Measurements from ENCODE around the gene VSTM2B.

Gene VSTM2B

GRCh38 chr19:29517946-29518345 lies 7.8 kb upstream of the VSTM2B start:
- Histone ChIP-seq H2AFZ (ENCODE audit: low read length) (no peak overlapping the region), H3K14ac (ENCODE audit: low read length) (no peak overlapping the region), H3K23ac (ENCODE audit: low read depth, low read length, poor library complexity) (peak overlapping the region; percentile 8), H2BK15ac (ENCODE audit: low read length) (no peak overlapping the region), H4K8ac (ENCODE audit: low read depth, low read length) (no peak overlapping the region), H2BK5ac (ENCODE audit: low read length) (no peak overlapping the region), H3K4ac (ENCODE audit: low read length) (no peak overlapping the region), H3K4me1 (ENCODE audit: control insufficient read depth in 2 of 2, insufficient read depth in 1 of 2, low read depth in 1 of 2, low read length in 2 of 2) (no peaks in the 10 kb centered on the region), H3K4me3 (ENCODE audit: low read length in 2 of 2) (no peak overlapping the region), H3K27ac (replicated peaks; ENCODE audit: low read length) (no peak overlapping the region), H3K4me2 (ENCODE audit: insufficient read depth, low read length, poor library complexity, severe bottlenecking) (no peak overlapping the region), H2BK120ac (ENCODE audit: low read depth, low read length) (no peak overlapping the region), H2AK5ac (ENCODE audit: low read depth, low read length) (peak overlapping the region; percentile 76), H3K9me3 (replicated peaks in 1 of 2; ENCODE audit: control insufficient read depth in 2 of 2, insufficient read depth in 1 of 2, low read depth in 1 of 2, low read length in 2 of 2) (no peaks in the 10 kb centered on the region), H2BK12ac (ENCODE audit: low read length) (no peak overlapping the region), H3K18ac (ENCODE audit: low read length) (peak overlapping the region; percentile 52), H3K27me3 (ENCODE audit: control insufficient read depth in 3 of 3, insufficient read depth in 3 of 3, low read depth in 1 of 3, low read length in 3 of 3) (peaks cover 0 to 36% (median 8%) of the 10 kb centered on the region in 3 experiments), H3K79me1 (ENCODE audit: low read depth, low read length) (peaks cover 2% of the 10 kb centered on the region), H4K91ac (ENCODE audit: low read depth, low read length, poor library complexity) (no peak overlapping the region), H3K9ac (ENCODE audit: low read depth, low read length, poor library complexity) (no peak overlapping the region), H3K36me3 (replicated peaks in 1 of 2; ENCODE audit: control insufficient read depth in 2 of 2, insufficient read depth in 2 of 2, low read length in 2 of 2) (no peaks in the 10 kb centered on the region)
- DNase-seq (ENCODE audit: low spot score): no peak
- no CpG with 5 or more reads among the region's 4 CpGs for WGBS, 2 donors (ENCODE audit: extremely low coverage in 2 of 2, insufficient read length in 2 of 2, insufficient replicate concordance in 1 of 2)

GRCh38 chr19:29519146-29519545 lies 6.6 kb upstream of the VSTM2B start:
- Histone ChIP-seq H3K27me3 (ENCODE audit: control insufficient read depth in 3 of 3, insufficient read depth in 3 of 3, low read depth in 1 of 3, low read length in 3 of 3) (peaks cover 0 to 48% (median 6%) of the 10 kb centered on the region in 3 experiments), H3K14ac (ENCODE audit: low read length) (peak overlapping the region; percentile 57), H2BK5ac (ENCODE audit: low read length) (no peak overlapping the region), H3K4ac (ENCODE audit: low read length) (no peak overlapping the region), H2AFZ (ENCODE audit: low read length) (no peak overlapping the region), H3K9me3 (replicated peaks in 1 of 2; ENCODE audit: control insufficient read depth in 2 of 2, insufficient read depth in 1 of 2, low read depth in 1 of 2, low read length in 2 of 2) (no peaks in the 10 kb centered on the region), H2BK12ac (ENCODE audit: low read length) (no peak overlapping the region), H4K8ac (ENCODE audit: low read depth, low read length) (no peak overlapping the region), H3K18ac (ENCODE audit: low read length) (no peak overlapping the region), H2BK120ac (ENCODE audit: low read depth, low read length) (no peak overlapping the region), H3K27ac (replicated peaks; ENCODE audit: low read length) (no peak overlapping the region), H3K4me2 (ENCODE audit: insufficient read depth, low read length, poor library complexity, severe bottlenecking) (no peak overlapping the region), H3K9ac (ENCODE audit: low read depth, low read length, poor library complexity) (no peak overlapping the region), H2BK15ac (ENCODE audit: low read length) (no peak overlapping the region), H2AK5ac (ENCODE audit: low read depth, low read length) (peak overlapping the region; percentile 57), H3K4me1 (ENCODE audit: control insufficient read depth in 2 of 2, insufficient read depth in 1 of 2, low read depth in 1 of 2, low read length in 2 of 2) (no peaks in the 10 kb centered on the region), H3K23ac (ENCODE audit: low read depth, low read length, poor library complexity) (no peak overlapping the region), H3K4me3 (ENCODE audit: low read length in 2 of 2) (no peak overlapping the region), H3K79me1 (ENCODE audit: low read depth, low read length) (peaks cover 2% of the 10 kb centered on the region), H4K91ac (ENCODE audit: low read depth, low read length, poor library complexity) (no peak overlapping the region), H3K36me3 (replicated peaks in 1 of 2; ENCODE audit: control insufficient read depth in 2 of 2, insufficient read depth in 2 of 2, low read length in 2 of 2) (no peaks in the 10 kb centered on the region)
- no peak for DNase-seq (ENCODE audit: low spot score)
- no CpG with 5 or more reads among the region's 5 CpGs for WGBS, 2 donors (ENCODE audit: extremely low coverage in 2 of 2, insufficient read length in 2 of 2, insufficient replicate concordance in 1 of 2)

- H3K27me3 ChIP-seq (ENCODE audit: control insufficient read depth in 3 of 3, insufficient read depth in 3 of 3, low read depth in 1 of 3, low read length in 3 of 3): peaks cover 0 to 56% (median 10%) of the 10 kb centered on the region in 3 experiments
- H3K4ac ChIP-seq (ENCODE audit: low read length): no peak overlapping the region
- H3K4me1 ChIP-seq (ENCODE audit: control insufficient read depth in 2 of 2, insufficient read depth in 1 of 2, low read depth in 1 of 2, low read length in 2 of 2): peaks cover 0 to 5% of the 10 kb centered on the region in 2 donors
- no peak overlapping the region for H2BK15ac ChIP-seq (ENCODE audit: low read length)
- H3K36me3 ChIP-seq (replicated peaks in 1 of 2; ENCODE audit: control insufficient read depth in 2 of 2, insufficient read depth in 2 of 2, low read length in 2 of 2): no peaks in the 10 kb centered on the region
- no peak overlapping the region for H3K4me3 ChIP-seq (ENCODE audit: low read length in 2 of 2)
- H4K91ac ChIP-seq (ENCODE audit: low read depth, low read length, poor library complexity): no peak overlapping the region
- no CpG with 5 or more reads among the region's 8 CpGs for WGBS, 2 donors (ENCODE audit: extremely low coverage in 2 of 2, insufficient read length in 2 of 2, insufficient replicate concordance in 1 of 2)
- H2BK5ac ChIP-seq (ENCODE audit: low read length): no peak overlapping the region
- no peak overlapping the region for H2AFZ ChIP-seq (ENCODE audit: low read length)
- peak overlapping the region; percentile 22 for H3K18ac ChIP-seq (ENCODE audit: low read length)
- no peak overlapping the region for H3K4me2 ChIP-seq (ENCODE audit: insufficient read depth, low read length, poor library complexity, severe bottlenecking)
- H3K79me1 ChIP-seq (ENCODE audit: low read depth, low read length): peaks cover 2% of the 10 kb centered on the region
- no peak overlapping the region for H3K23ac ChIP-seq (ENCODE audit: low read depth, low read length, poor library complexity)
- DNase-seq (ENCODE audit: low spot score): no peak
- H3K9me3 ChIP-seq (replicated peaks in 1 of 2; ENCODE audit: control insufficient read depth in 2 of 2, insufficient read depth in 1 of 2, low read depth in 1 of 2, low read length in 2 of 2): no peaks in the 10 kb centered on the region
- H3K9ac ChIP-seq (ENCODE audit: low read depth, low read length, poor library complexity): no peak overlapping the region
- H3K14ac ChIP-seq (ENCODE audit: low read length): no peak overlapping the region
- H2BK12ac ChIP-seq (ENCODE audit: low read length): no peak overlapping the region
- H3K27ac ChIP-seq (replicated peaks; ENCODE audit: low read length): no peak overlapping the region
- peak overlapping the region; percentile 57 for H2AK5ac ChIP-seq (ENCODE audit: low read depth, low read length)
- no peak overlapping the region for H4K8ac ChIP-seq (ENCODE audit: low read depth, low read length)
- H2BK120ac ChIP-seq (ENCODE audit: low read depth, low read length): peak overlapping the region; percentile 81
Measured at GRCh38 chr19:29519931-29520330, 5.9 kb upstream of the VSTM2B start.

DNA sequence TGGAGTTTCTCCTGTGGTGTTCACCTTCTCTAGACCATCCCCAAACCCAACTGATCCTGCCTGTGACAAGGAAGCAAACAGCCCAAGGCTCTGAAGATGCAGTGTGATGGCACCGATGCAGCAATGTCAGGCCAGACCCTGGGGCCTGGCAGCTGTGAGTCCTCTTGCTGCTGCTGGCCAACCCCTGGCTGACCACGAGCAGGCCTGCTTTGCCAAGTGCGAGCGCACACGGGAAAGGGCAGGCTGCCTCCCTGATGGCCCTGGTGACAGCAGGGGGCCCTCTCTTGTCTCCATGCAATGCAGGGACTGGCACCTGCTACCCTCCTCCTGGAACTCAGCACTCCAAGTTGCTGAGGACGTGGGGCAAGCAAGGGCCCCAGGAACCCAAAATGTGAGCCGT lies 5.4 kb upstream of the VSTM2B start:
- no peak for DNase-seq (ENCODE audit: low spot score)
- no peak overlapping the region for H4K91ac ChIP-seq (ENCODE audit: low read depth, low read length, poor library complexity)
- H3K4me1 ChIP-seq (ENCODE audit: control insufficient read depth in 2 of 2, insufficient read depth in 1 of 2, low read depth in 1 of 2, low read length in 2 of 2): peaks cover 0 to 6% of the 10 kb centered on the region in 2 donors
- no peak overlapping the region for H3K4me2 ChIP-seq (ENCODE audit: insufficient read depth, low read length, poor library complexity, severe bottlenecking)
- H3K9me3 ChIP-seq (replicated peaks in 1 of 2; ENCODE audit: control insufficient read depth in 2 of 2, insufficient read depth in 1 of 2, low read depth in 1 of 2, low read length in 2 of 2): no peaks in the 10 kb centered on the region
- no peak overlapping the region for H3K4me3 ChIP-seq (ENCODE audit: low read length in 2 of 2)
- no peak overlapping the region for H3K14ac ChIP-seq (ENCODE audit: low read length)
- H2BK120ac ChIP-seq (ENCODE audit: low read depth, low read length): peak overlapping the region; percentile 51
- H3K36me3 ChIP-seq (replicated peaks in 1 of 2; ENCODE audit: control insufficient read depth in 2 of 2, insufficient read depth in 2 of 2, low read length in 2 of 2): no peaks in the 10 kb centered on the region
- H3K18ac ChIP-seq (ENCODE audit: low read length): peak overlapping the region; percentile 57
- H2BK15ac ChIP-seq (ENCODE audit: low read length): no peak overlapping the region
- no CpG with 5 or more reads among the region's 7 CpGs for WGBS, 2 donors (ENCODE audit: extremely low coverage in 2 of 2, insufficient read length in 2 of 2, insufficient replicate concordance in 1 of 2)
- H2BK5ac ChIP-seq (ENCODE audit: low read length): no peak overlapping the region
- peaks cover under 1 to 60% (median 13%) of the 10 kb centered on the region in 3 experiments for H3K27me3 ChIP-seq (ENCODE audit: control insufficient read depth in 3 of 3, insufficient read depth in 3 of 3, low read depth in 1 of 3, low read length in 3 of 3)
- H2AFZ ChIP-seq (ENCODE audit: low read length): no peak overlapping the region
- no peak overlapping the region for H3K27ac ChIP-seq (replicated peaks; ENCODE audit: low read length)
- peak overlapping the region; percentile 51 for H3K9ac ChIP-seq (ENCODE audit: low read depth, low read length, poor library complexity)
- H3K23ac ChIP-seq (ENCODE audit: low read depth, low read length, poor library complexity): no peak overlapping the region
- peaks cover under 1% of the 10 kb centered on the region for H3K79me1 ChIP-seq (ENCODE audit: low read depth, low read length)
- no peak overlapping the region for H2BK12ac ChIP-seq (ENCODE audit: low read length)
- H3K4ac ChIP-seq (ENCODE audit: low read length): no peak overlapping the region
- H4K8ac ChIP-seq (ENCODE audit: low read depth, low read length): no peak overlapping the region
- H2AK5ac ChIP-seq (ENCODE audit: low read depth, low read length): peak overlapping the region; percentile 48

Data from neuronal stem cell (in vitro differentiated cells).